ENCODE results near the gene CUX1. TPM values are rescaled to one million over a fixed set of nuclear protein-coding genes. Genes with fewer than 3 reads are reported as not detected.

Gene CUX1
- total RNA-seq, 1 donor from 2014 or later: 56.5 TPM

GRCh38 chr7:102196028-102196427, 378.6 kb downstream of the CUX1 start:
- no peak for DNase-seq
- no peak for TF ChIP-seq CTCF (IDR thresholded peaks at IDR 0.05; ENCODE audit: partially characterized antibody, unreplicated experiment)
- no peak overlapping the region for H3K27ac Mint-ChIP-seq (ENCODE audit: unreplicated experiment)
- H3K4me1 Mint-ChIP-seq (ENCODE audit: low read depth, unreplicated experiment): peaks cover 9% of the 10 kb centered on the region
- H3K36me3 Mint-ChIP-seq (ENCODE audit: unreplicated experiment): no peaks in the 10 kb centered on the region
- H3K9me3 Mint-ChIP-seq (ENCODE audit: unreplicated experiment): peaks cover 10% of the 10 kb centered on the region
- no peak overlapping the region for H3K4me3 Mint-ChIP-seq (ENCODE audit: unreplicated experiment)
- H3K27me3 Mint-ChIP-seq (ENCODE audit: unreplicated experiment): peaks cover 6% of the 10 kb centered on the region

GRCh38 chr7:102197161-102197560, 379.7 kb downstream of the CUX1 start:
- H3K27ac Mint-ChIP-seq (ENCODE audit: unreplicated experiment): no peak overlapping the region
- peaks cover 2% of the 10 kb centered on the region for H3K27me3 Mint-ChIP-seq (ENCODE audit: unreplicated experiment)
- H3K4me3 Mint-ChIP-seq (ENCODE audit: unreplicated experiment): no peak overlapping the region
- no peak for DNase-seq
- no peak for TF ChIP-seq CTCF (IDR thresholded peaks at IDR 0.05; ENCODE audit: partially characterized antibody, unreplicated experiment)
- H3K36me3 Mint-ChIP-seq (ENCODE audit: unreplicated experiment): no peaks in the 10 kb centered on the region
- H3K9me3 Mint-ChIP-seq (ENCODE audit: unreplicated experiment): peaks cover 11% of the 10 kb centered on the region
- peaks cover 2% of the 10 kb centered on the region for H3K4me1 Mint-ChIP-seq (ENCODE audit: low read depth, unreplicated experiment)

GRCh38 chr7:102197599-102197998, 380.2 kb downstream of the CUX1 start:
- Mint-ChIP-seq H3K27ac (ENCODE audit: unreplicated experiment) (no peak overlapping the region), H3K4me3 (ENCODE audit: unreplicated experiment) (no peak overlapping the region), H3K27me3 (ENCODE audit: unreplicated experiment) (peaks cover 2% of the 10 kb centered on the region), H3K9me3 (ENCODE audit: unreplicated experiment) (peaks cover 12% of the 10 kb centered on the region), H3K36me3 (ENCODE audit: unreplicated experiment) (no peaks in the 10 kb centered on the region), H3K4me1 (ENCODE audit: low read depth, unreplicated experiment) (peaks cover 2% of the 10 kb centered on the region)
- no peak for DNase-seq
- no peak for TF ChIP-seq CTCF (IDR thresholded peaks at IDR 0.05; ENCODE audit: partially characterized antibody, unreplicated experiment)

GRCh38 chr7:102198417-102198956, 381.1 kb downstream of the CUX1 start:
- Mint-ChIP-seq H3K27ac (ENCODE audit: unreplicated experiment) (no peak overlapping the region), H3K36me3 (ENCODE audit: unreplicated experiment) (no peaks in the 10 kb centered on the region), H3K9me3 (ENCODE audit: unreplicated experiment) (peaks cover 12% of the 10 kb centered on the region), H3K4me3 (ENCODE audit: unreplicated experiment) (no peak overlapping the region), H3K27me3 (ENCODE audit: unreplicated experiment) (peaks cover 2% of the 10 kb centered on the region), H3K4me1 (ENCODE audit: low read depth, unreplicated experiment) (peaks cover 5% of the 10 kb centered on the region)
- TF ChIP-seq CTCF (IDR thresholded peaks at IDR 0.05; ENCODE audit: partially characterized antibody, unreplicated experiment): no peak
- DNase-seq: no peak

- no peak for TF ChIP-seq CTCF (IDR thresholded peaks at IDR 0.05; ENCODE audit: partially characterized antibody, unreplicated experiment)
- Mint-ChIP-seq H3K4me1 (ENCODE audit: low read depth, unreplicated experiment) (peaks cover 7% of the 10 kb centered on the region), H3K27me3 (ENCODE audit: unreplicated experiment) (peaks cover 2% of the 10 kb centered on the region), H3K36me3 (ENCODE audit: unreplicated experiment) (no peaks in the 10 kb centered on the region), H3K4me3 (ENCODE audit: unreplicated experiment) (no peak overlapping the region), H3K27ac (ENCODE audit: unreplicated experiment) (no peak overlapping the region), H3K9me3 (ENCODE audit: unreplicated experiment) (peaks cover 12% of the 10 kb centered on the region)
- DNase-seq: no peak
Observed at GRCh38 chr7:102201576-102201975, 384.1 kb downstream of the CUX1 start.
